Measurements from ENCODE around the gene PABPN1.
"Not testable (repeated sequence)": the region's sequence is repeated elsewhere in the genome, so short reads cannot be mapped to it uniquely, and the experiment has no call there.

Gene PABPN1, protein sequence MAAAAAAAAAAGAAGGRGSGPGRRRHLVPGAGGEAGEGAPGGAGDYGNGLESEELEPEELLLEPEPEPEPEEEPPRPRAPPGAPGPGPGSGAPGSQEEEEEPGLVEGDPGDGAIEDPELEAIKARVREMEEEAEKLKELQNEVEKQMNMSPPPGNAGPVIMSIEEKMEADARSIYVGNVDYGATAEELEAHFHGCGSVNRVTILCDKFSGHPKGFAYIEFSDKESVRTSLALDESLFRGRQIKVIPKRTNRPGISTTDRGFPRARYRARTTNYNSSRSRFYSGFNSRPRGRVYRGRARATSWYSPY

DNA sequence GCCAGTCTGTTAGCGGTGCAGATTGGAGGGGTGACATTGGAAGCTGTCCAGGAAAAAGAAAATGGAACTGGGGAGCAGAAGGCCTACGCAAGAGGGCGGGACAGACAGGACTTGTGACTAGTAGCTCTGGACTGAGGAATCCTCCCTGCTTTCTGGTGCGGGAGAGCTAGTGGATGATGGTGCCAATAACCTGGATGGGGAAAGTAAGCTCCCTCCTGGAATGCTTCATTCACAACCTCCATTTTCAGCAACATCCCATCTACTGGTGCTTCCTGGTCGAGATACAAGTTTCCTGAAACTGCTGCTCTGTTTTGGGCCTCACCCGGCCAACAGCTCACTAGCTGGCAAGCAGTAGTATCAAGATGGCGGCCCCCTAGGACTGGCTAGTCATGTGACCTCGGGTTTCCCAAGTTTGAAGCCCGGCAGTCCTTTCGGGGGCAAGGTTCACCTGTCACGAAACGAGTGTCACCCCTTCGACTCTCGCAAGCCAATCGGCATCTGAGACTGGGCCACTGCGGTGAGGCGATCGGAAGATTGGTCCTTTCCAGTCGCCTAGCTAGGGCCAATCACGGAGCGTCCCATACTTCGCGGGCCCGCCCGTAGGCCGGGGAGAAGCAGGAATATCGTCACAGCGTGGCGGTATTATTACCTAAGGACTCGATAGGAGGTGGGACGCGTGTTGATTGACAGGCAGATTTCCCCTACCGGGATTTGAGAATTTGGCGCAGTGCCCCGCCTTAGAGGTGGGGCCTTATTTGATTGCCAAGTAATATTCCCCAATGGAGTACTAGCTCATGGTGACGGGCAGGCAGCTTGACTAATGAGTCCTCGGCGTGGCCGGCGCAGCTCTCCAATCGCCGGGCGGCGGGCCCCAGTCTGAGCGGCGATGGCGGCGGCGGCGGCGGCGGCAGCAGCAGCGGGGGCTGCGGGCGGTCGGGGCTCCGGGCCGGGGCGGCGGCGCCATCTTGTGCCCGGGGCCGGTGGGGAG, at the start of gene PABPN1:
Gene PABPN1, plus strand, starts transcription at position 874 of the 988 bp plus-strand sequence. Its CDS starts 13 bp downstream, at position 887.
- peak; percentile 99 for DNase-seq (ENCODE audit: low read depth, low spot score)

DNA sequence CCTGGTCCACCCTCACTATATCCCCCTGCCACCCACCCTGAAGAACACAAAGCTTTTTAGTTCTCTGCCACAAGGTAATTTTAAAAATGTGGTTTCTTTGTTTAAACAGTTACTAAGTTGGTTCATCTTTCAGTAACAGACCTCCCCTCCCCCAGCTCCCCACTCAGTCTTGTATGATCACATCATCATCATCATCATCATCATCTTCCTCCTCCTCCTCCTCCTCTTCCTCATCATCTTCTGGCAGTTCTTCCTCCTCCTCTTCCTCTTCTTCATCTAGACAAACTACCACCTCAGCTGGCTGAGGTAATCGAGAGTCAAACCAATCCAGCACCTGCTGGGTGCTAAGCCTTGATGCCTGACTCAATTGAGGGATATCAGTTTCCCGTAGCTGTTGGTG, 45.8 kb upstream of the PABPN1 start:
- H3K27ac ChIP-seq (ENCODE audit: low read length): no peak overlapping the region
- H3K27me3 ChIP-seq (ENCODE audit: control insufficient read depth, insufficient read depth, low read length): peaks cover 3% of the 10 kb centered on the region; the same call in 1 of the 2 replicates
- no CpG with 5 or more reads among the region's 2 CpGs for WGBS (ENCODE audit: insufficient coverage, insufficient read length)
- H3K4me1 ChIP-seq (ENCODE audit: control insufficient read depth, insufficient read depth, low read length): peaks cover 4% of the 10 kb centered on the region
- H3K4me3 ChIP-seq (ENCODE audit: low read length): no peak overlapping the region
- DNase-seq (ENCODE audit: low read depth, low spot score): no peak
- H3K9me3 ChIP-seq (ENCODE audit: control insufficient read depth, insufficient read depth, low read length): no peaks in the 10 kb centered on the region
- no peaks in the 10 kb centered on the region for H3K36me3 ChIP-seq (ENCODE audit: control insufficient read depth, insufficient read depth, low read length)

More for the DNA sequence above, at the start of gene PABPN1:
- WGBS (ENCODE audit: insufficient coverage, insufficient read length): no CpG with 5 or more reads among the region's 63 CpGs
- H3K36me3 ChIP-seq (ENCODE audit: control insufficient read depth, insufficient read depth, low read length): peaks cover 18% of the 10 kb centered on the region
- H3K27me3 ChIP-seq (ENCODE audit: control insufficient read depth, insufficient read depth, low read length): no peaks in the 10 kb centered on the region
- H3K9me3 ChIP-seq (ENCODE audit: control insufficient read depth, insufficient read depth, low read length): no peaks in the 10 kb centered on the region
- H3K4me3 ChIP-seq (ENCODE audit: low read length): peak within 1 kb of the TSS; percentile 92
- H3K4me1 ChIP-seq (ENCODE audit: control insufficient read depth, insufficient read depth, low read length): peaks cover 1% of the 10 kb centered on the region; the same call in 1 of the 2 replicates
- H3K27ac ChIP-seq (ENCODE audit: low read length): no peak within 1 kb of the TSS

DNA sequence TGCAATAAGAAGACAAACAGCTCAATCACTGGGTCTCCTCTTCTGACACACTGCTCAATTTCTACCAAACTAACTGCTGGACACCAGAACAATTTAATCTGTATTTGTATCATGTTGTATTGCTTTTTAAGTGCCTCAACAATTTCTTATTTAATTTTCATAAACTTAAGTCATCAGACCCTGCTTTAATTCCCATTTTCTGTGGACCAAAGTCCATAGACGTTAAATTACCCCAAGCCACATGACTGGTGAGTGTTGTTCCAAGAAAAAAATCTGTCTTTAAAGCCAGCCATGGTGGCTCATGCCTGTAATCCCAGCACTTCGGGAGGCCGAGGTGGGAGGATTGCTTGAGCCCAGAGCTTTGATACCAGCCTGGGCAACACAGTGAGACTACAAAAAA, 44.1 kb upstream of the PABPN1 start:
- H3K27ac ChIP-seq (ENCODE audit: low read length): no peak overlapping the region
- DNase-seq (ENCODE audit: low read depth, low spot score): no peak
- no peaks in the 10 kb centered on the region for H3K9me3 ChIP-seq (ENCODE audit: control insufficient read depth, insufficient read depth, low read length)
- no peaks in the 10 kb centered on the region for H3K36me3 ChIP-seq (ENCODE audit: control insufficient read depth, insufficient read depth, low read length)
- peaks cover 5% of the 10 kb centered on the region for H3K4me1 ChIP-seq (ENCODE audit: control insufficient read depth, insufficient read depth, low read length)
- H3K4me3 ChIP-seq (ENCODE audit: low read length): no peak overlapping the region
- peaks cover 3% of the 10 kb centered on the region; the same call in 1 of the 2 replicates for H3K27me3 ChIP-seq (ENCODE audit: control insufficient read depth, insufficient read depth, low read length)
- WGBS (ENCODE audit: insufficient coverage, insufficient read length): no CpG with 5 or more reads among the region's 3 CpGs

DNA sequence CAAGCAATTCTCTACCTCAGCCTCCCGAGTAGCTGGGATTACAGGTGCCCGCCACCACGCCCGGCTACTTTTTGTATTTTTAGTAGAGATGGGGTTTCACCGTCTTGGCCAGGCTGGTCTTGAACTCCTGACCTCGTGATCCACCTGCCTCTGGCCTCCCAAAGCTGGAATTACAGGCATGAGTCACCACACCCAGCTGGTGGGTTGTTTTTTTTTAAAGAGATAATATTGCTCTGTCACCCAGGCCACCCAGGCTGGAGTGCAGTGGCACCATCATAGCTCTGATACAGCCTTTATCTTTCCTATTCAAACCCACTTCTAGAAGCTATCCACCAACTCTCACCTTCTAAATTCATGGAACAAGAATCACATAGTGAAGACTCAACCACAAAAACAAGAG, 43.3 kb upstream of the PABPN1 start:
- not testable (repeated sequence) for DNase-seq (ENCODE audit: low read depth, low spot score); H3K4me1 ChIP-seq (ENCODE audit: control insufficient read depth, insufficient read depth, low read length); H3K36me3 ChIP-seq (ENCODE audit: control insufficient read depth, insufficient read depth, low read length); H3K4me3 ChIP-seq (ENCODE audit: low read length); H3K27ac ChIP-seq (ENCODE audit: low read length); H3K9me3 ChIP-seq (ENCODE audit: control insufficient read depth, insufficient read depth, low read length); H3K27me3 ChIP-seq (ENCODE audit: control insufficient read depth, insufficient read depth, low read length)
- no CpG with 5 or more reads among the region's 6 CpGs for WGBS (ENCODE audit: insufficient coverage, insufficient read length)

DNA sequence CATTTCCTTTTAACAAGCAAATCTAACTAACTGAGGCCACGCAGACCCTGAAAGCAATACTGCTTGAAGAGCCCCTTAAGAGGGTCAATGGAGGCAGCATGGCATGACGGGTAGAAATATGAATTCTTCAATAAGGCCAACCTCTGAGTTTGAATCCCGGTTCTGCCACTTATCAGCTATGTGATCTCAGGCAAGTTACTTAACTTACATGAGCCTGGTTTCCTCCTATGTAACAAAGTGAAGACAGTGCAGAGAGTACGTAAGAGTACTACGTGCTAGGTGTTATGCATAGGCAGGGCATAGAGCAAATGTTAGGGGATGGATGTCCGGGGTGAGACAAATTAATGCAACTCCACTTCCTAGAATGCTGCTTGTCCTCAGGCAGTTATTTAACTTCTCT, 40.0 kb upstream of the PABPN1 start:
- Histone ChIP-seq H3K27ac (ENCODE audit: low read length) (no peak overlapping the region), H3K4me3 (ENCODE audit: low read length) (no peak overlapping the region), H3K27me3 (ENCODE audit: control insufficient read depth, insufficient read depth, low read length) (no peaks in the 10 kb centered on the region; the same call in 1 of the 2 replicates), H3K36me3 (ENCODE audit: control insufficient read depth, insufficient read depth, low read length) (no peaks in the 10 kb centered on the region), H3K4me1 (ENCODE audit: control insufficient read depth, insufficient read depth, low read length) (peaks cover 5% of the 10 kb centered on the region), H3K9me3 (ENCODE audit: control insufficient read depth, insufficient read depth, low read length) (no peaks in the 10 kb centered on the region)
- no CpG with 5 or more reads among the region's 6 CpGs for WGBS (ENCODE audit: insufficient coverage, insufficient read length)
- no peak for DNase-seq (ENCODE audit: low read depth, low spot score)

DNA sequence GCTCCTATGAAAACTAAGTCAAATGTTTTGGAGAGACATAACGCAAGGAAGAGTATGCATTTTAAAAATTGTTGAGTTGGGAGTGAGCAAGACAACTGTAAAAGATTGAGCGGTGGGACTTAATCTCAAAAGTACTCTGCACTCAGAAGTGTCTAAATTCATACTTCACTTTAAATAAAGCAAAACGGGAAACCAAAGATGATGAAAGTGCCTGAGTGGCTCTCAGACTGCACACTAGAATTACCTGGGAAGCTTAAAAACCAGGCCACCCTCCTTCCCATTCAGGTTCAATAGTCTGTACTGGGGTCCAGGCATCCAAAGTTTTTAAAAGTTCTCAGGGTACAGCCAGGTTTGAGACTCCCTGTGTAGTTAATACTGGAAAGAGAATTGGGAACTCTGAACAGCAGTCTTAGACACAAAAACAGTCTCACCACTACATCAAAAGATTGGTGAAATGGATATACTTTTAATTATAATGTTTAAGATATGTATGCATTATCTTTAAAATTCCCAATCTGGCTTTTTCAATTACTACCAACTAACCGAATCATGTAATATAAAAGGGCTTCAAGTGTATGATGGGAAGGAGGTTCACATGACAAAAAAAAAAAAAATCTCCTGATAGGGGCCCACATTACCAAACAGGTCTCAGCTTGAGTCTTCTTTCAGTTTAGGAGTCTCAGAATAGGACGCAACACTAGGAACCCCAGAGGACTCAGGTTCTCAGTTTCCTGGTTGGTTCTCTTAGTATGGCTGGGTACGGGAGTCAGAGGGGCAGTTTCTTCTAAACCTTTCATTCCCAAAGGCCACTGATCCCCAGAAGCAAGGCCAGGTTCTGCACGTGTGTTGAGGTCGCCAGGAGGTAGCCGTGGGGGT, 36.4 kb upstream of the PABPN1 start:
- no peaks in the 10 kb centered on the region for H3K36me3 ChIP-seq (ENCODE audit: control insufficient read depth, insufficient read depth, low read length)
- H3K27me3 ChIP-seq (ENCODE audit: control insufficient read depth, insufficient read depth, low read length): peaks cover 11% of the 10 kb centered on the region
- peak overlapping the region; percentile 80; the same call in 1 of the 2 replicates for H3K4me3 ChIP-seq (ENCODE audit: low read length)
- WGBS (ENCODE audit: insufficient coverage, insufficient read length): no CpG with 5 or more reads among the region's 9 CpGs
- no peak overlapping the region for H3K27ac ChIP-seq (ENCODE audit: low read length)
- peaks cover 4% of the 10 kb centered on the region for H3K4me1 ChIP-seq (ENCODE audit: control insufficient read depth, insufficient read depth, low read length)
- DNase-seq (ENCODE audit: low read depth, low spot score): no peak
- H3K9me3 ChIP-seq (ENCODE audit: control insufficient read depth, insufficient read depth, low read length): no peaks in the 10 kb centered on the region

DNA sequence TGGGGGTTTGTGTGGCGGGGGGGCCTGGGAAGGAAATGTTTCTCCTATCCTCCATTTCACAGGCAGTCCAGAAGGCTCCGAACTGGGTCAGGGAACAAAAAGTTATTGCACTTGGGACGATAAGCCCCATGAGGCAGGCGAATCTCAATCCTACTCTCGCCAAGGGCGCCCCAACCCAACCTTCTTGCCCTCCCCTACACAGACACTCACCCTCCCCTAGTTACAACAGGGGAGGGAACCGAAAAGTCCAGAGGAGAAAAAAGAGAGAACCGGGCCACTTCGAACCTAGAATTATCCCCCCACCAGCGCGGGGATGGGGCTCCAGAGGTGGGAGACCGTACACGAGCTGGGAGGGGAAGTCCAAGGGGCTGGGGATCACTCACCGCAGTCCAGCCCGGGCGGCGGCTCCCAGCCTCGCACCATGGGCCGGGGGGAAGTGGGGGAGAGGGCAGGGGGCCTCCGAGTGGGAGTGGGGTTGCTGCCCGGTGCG, 35.7 kb upstream of the PABPN1 start:
- no CpG with 5 or more reads among the region's 22 CpGs for WGBS (ENCODE audit: insufficient coverage, insufficient read length)
- Histone ChIP-seq H3K36me3 (ENCODE audit: control insufficient read depth, insufficient read depth, low read length) (no peaks in the 10 kb centered on the region), H3K9me3 (ENCODE audit: control insufficient read depth, insufficient read depth, low read length) (no peaks in the 10 kb centered on the region), H3K27me3 (ENCODE audit: control insufficient read depth, insufficient read depth, low read length) (peaks cover 12% of the 10 kb centered on the region), H3K27ac (ENCODE audit: low read length) (no peak overlapping the region), H3K4me1 (ENCODE audit: control insufficient read depth, insufficient read depth, low read length) (no peaks in the 10 kb centered on the region), H3K4me3 (ENCODE audit: low read length) (peak overlapping the region; percentile 80)
- no peak for DNase-seq (ENCODE audit: low read depth, low spot score)

DNA sequence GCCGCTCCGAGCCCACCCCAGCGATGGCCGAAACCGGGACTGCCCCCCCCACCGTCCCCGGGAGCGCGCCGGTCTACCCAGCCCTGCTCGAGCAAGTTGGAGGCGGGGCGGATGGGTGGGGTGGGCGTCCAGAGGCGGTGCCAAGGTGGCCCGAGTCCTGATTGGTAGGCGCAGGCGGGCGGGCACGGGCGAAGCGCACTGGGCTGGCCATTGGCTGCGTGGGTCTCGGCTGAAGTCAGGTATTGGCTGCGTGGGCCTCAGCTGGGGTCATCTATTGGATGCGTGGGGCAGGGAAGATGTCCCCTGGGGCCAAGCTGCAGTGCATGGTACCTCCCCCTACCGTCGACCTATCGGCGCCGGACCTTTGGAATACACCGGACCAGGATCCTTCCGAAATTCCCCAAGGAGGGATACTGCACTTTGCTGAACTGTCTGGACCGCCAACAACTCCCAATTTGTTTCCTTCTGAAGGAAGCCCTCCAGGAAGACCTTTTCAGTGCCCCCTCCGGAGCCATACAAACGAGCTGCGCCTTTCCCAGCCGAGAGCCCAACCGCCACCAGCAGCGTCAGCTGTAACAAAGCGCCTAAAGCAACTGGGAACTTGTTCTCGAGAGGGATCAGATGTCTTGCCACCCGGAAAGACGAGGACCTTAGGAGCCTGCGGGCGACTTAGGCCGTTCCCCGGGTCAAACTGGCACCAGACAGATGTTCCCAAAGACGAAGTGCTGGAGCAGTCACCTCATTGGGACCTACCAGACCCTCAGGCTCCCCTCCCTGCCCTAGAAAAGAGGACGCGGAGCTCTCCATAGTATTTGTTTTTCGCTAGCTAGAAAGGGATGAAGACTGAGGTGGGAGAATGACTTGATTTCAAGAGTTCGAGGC, 35.0 kb upstream of the PABPN1 start, which contains the start of gene HOMEZ:
Gene HOMEZ, minus strand, starts transcription at position 113 of the 882 bp plus-strand sequence. CDS start 180 bp downstream, outside the sequence.
- Histone ChIP-seq H3K4me3 (ENCODE audit: low read length) (peak within 1 kb of the TSS; percentile 80), H3K36me3 (ENCODE audit: control insufficient read depth, insufficient read depth, low read length) (no peaks in the 10 kb centered on the region), H3K27ac (ENCODE audit: low read length) (no peak within 1 kb of the TSS), H3K4me1 (ENCODE audit: control insufficient read depth, insufficient read depth, low read length) (no peaks in the 10 kb centered on the region), H3K27me3 (ENCODE audit: control insufficient read depth, insufficient read depth, low read length) (peaks cover 12% of the 10 kb centered on the region), H3K9me3 (ENCODE audit: control insufficient read depth, insufficient read depth, low read length) (no peaks in the 10 kb centered on the region)
- peak; percentile 93 for DNase-seq (ENCODE audit: low read depth, low spot score)
- no CpG with 5 or more reads among the region's 53 CpGs for WGBS (ENCODE audit: insufficient coverage, insufficient read length)

DNA sequence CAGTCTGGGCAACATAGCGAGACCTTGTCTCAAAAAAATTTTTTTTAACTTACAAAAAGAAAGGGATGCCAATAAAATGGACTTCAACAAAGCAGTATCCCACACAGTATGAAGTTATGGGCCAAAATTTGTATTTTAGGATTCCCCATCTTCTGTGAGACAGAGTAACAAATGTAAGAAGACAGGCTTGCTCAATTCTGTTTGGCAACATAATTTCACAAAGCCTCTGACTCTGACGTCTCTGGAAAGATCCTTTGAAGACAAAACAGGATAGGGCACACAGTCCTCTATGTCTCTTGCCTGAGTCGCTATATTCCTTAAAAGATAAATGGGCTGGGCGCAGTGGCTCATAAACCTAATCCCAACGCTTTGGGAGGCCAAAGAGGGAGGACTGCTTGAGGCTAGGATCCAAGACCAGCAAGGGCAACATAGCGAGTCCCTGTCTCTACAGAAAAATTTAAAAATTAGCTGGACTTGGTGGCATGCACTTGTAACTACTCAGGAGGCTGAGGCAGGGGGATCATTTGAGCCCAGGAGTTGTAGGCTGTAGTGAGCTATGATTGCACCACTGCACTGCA, 34.3 kb upstream of the PABPN1 start:
- no CpG with 5 or more reads among the region's 6 CpGs for WGBS (ENCODE audit: insufficient coverage, insufficient read length)

More for the DNA sequence above, 34.3 kb upstream of the PABPN1 start:
- Histone ChIP-seq H3K4me3 (ENCODE audit: low read length) (peak overlapping the region; percentile 80; the same call in 1 of the 2 replicates), H3K4me1 (ENCODE audit: control insufficient read depth, insufficient read depth, low read length) (no peaks in the 10 kb centered on the region), H3K27ac (ENCODE audit: low read length) (no peak overlapping the region), H3K27me3 (ENCODE audit: control insufficient read depth, insufficient read depth, low read length) (peaks cover 18% of the 10 kb centered on the region), H3K36me3 (ENCODE audit: control insufficient read depth, insufficient read depth, low read length) (no peaks in the 10 kb centered on the region), H3K9me3 (ENCODE audit: control insufficient read depth, insufficient read depth, low read length) (no peaks in the 10 kb centered on the region)
- DNase-seq (ENCODE audit: low read depth, low spot score): no peak
